Activated CD4-positive, alpha-beta T cell treated with anti-CD3 and anti-CD28 coated beads for 4 hours (primary cell): ENCODE results near the gene PRKG1.
"Not testable (repeated sequence)": the region's sequence is repeated elsewhere in the genome, so short reads cannot be mapped to it uniquely, and the experiment has no call there.

Experiments
- DNase-seq, 2 donors: peaks; one replicate each; pipeline ENCODE4 v3.0.0-alpha.2; 2020

PRKG1 gene

DNA sequence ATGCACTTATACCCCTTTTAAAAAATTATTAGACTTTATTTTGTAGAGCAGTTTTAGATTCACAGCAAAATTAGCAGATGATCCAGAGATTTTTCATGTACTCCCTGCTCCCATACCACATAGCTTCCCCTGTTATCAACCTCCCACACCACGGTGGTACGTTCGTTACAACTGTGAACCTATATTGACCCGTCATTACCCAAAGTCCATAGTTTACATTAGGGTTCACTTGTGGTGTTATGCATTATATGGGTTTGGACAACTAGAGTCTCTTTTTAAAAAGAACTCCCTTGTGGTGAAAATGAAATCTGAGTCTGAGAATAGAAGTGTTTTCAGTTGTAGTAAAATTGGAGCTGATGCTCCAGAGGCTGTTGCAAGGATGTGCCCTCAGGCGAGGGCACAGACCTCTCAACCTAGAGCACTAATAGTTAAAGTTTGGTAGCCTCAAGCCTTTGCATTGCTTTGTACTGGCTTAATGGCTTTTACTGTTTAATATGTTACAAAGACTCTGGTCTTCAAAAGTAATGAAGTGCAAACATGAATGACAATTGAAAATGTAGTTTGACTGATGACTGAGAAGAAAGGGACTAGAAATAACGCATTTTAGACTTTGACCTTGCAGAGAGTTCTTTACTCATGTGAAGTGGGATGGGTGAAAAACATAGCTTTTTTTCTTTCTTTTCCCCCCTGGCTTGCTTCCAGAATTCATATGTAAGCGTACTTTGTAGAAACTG lies 655.7 kb downstream of the PRKG1 start:
- DNase-seq: no peak

DNA sequence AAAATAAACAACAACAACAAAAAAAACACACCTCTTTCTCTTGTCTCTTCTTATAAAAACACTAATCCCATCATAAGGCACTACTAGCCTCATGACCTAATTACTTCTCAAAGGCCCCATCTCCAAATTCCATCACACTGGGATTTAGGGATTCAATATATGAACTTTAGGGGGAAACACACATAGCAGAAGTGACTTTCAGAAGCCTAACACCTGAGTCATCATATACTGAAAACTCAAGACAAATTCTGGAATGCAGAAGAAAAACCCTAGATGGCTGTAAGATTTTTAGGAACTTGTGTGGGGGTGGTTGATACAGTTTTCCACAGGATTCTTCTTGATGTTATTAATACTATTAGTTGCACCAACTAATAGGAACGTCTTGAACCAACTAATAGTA lies 658.8 kb downstream of the PRKG1 start:
- DNase-seq: no peak

DNA sequence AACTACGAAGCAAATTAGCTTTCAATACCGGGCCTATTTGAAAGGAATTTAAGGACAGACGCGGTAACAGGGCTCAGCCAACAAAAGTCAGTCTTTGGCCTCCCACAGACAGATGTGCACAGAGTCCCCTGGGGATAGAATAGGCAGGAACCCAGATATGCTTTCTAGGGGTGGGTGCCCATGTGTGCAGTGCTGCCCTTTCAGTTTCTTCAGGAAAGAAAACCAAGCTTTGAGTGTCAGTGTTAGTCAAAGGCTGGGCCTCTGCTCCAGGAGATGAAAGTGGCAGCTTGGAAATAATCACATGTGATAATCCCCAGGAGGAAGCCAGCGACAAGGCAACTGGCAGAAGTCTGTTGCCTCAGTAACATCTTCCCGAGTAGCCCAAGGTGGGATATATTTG lies 668.9 kb downstream of the PRKG1 start:
- DNase-seq: no peak

DNA sequence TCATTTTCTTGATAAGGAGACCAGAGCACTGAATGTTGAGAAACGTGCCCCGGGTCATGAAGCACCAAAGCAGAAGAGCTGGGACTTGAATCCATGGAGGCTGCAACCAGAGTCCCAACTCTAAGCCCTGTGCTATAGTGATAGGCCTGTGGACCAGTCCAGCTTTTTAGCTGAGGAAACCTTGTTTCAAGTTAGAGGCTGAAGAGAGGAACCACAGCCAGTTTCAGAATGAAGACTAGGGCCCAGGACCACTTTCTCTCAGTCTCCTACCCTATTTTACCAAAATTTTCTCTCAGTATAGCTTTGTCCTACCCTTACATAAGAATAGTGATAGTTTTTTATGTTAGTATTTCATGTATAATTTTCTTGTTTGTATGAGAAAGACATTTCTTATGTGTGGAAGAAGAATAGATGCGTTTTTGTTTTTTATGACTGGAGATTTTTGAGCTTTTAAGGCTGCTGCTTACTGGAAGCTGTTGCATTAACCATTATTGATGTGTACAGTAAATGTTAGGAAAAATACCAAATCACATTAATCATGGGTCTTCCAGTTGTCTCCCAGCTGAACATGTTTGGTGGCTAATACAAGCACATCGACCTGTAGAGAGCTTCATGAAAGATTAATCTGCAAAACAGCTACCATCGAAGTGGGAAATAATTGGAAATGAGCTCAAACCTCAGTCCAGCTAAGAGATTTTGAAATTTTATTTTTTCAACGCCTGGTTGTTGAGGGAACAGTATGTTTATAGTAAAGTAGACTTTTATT lies 670.1 kb downstream of the PRKG1 start:
- no peak for DNase-seq

DNA sequence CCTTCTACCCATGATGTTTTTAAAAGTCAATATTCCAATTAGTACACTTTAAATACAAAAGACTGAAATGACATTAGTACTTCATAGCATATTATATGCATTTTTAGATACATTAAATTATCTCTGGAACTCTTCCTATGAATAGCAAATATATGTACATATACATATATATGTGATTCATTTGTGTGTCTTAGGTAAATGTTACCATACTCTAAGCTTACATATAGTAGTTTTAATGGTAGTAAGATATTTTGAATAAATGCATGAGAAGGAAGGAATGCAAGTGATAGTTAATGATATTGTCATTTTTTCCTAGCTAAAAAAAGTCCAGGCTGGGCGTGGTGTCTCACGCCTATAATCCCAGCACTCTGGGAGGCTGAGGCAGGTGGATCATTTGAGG lies 671.1 kb downstream of the PRKG1 start:
- DNase-seq: no peak

DNA sequence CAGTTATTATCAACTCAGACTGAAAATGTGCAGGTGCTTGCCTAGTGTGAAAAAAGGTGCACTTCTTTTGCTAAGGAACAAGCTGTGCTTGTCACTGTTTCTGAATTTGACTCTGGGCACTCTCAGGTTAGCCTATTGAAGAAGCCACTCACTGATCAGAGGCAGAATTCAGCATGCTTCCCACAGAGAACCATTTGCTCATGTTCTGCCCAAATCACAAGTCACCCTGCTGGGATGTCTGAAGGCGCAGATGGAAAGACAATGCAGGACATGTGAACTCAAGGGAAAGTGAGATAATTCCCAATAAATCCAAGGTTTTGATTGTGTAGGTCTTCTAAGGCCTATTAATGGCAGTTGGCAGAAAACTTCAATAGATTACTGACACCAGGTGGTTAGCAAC lies 672.9 kb downstream of the PRKG1 start:
- no peak for DNase-seq

DNA sequence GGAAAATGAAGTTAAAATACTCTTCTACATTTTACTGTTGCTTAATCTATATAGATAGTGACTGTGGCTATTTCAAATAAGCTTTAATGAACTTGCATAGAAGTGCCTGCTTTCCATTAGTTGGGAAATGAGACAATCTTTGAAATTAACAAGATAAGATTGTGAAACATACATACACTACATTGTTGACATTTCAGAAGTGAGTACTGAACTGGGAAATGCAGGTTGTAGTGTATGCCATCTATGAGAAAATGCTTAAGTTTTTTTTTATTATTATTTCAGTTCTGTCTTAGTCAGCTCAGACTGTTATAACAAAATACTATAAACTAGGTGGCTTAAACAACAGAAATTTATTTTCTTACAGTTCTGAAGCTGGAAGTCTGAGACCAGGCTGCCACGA lies 674.7 kb downstream of the PRKG1 start:
- no peak for DNase-seq

DNA sequence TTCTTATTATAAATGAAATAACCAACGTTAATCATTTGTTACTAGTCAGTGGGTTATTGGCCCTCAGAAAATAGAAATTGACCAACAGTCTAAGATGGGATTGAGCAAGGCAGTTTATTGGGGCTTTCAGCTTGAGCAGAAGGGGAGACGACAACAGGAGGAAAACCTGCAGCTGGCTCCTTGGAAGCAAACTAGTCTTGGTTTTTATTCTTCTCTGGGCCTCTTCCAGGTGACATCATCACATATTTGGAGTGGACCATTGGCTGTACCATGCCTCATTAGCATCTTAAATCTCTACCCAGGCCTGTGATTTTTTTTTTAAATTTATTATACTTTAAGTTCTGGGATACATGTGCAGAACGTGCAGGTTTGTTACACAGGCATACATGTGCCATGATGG lies 684.1 kb downstream of the PRKG1 start:
- no peak for DNase-seq

DNA sequence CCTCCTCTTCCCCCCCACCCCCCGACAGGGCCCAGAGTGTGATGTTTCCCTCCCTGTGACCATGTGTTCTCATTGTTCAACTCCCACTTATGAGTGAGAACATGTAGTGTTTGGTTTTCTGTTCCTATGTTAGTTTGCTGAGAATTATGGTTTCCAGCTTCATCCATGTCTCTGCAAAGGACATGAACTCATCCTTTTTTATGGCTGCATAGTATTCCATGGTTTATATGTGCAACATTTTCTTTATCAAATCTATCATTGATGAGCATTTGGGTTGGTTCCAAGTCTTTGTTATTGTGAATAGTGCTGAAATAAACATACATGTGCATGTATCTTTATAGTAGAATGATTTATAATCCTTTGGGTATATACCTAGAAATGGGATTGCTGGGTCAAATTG lies 684.6 kb downstream of the PRKG1 start:
- not testable (repeated sequence) for DNase-seq

DNA sequence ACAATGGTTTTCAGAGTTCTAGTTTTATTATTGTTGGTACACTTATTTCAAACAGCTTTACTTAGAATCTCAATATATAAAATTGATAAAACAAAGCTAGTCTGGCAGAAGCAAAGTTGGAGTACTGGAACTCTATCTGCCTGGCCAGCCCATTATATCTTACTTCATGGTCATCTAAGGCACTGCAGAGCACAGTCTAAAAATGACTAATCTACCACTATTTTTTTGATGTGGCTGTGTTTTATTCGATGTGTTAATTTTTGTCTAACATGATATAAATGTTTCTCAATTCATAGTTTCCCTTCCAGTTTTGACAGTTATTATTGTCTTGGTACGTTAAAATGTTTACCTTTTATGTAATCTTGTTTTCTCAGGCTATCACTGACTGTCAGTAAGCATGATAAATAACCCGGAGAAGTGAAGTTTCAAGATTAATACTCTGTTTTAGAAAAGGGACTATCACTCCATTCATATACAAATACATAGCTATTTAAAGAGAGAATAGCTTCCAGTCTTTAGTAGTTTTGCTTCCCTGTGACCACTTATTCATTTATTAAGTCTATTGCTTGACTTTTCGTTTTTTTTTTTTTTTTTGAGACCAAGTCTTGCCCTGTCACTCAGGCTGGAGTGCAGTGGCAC lies 685.7 kb downstream of the PRKG1 start:
- DNase-seq: no peak

DNA sequence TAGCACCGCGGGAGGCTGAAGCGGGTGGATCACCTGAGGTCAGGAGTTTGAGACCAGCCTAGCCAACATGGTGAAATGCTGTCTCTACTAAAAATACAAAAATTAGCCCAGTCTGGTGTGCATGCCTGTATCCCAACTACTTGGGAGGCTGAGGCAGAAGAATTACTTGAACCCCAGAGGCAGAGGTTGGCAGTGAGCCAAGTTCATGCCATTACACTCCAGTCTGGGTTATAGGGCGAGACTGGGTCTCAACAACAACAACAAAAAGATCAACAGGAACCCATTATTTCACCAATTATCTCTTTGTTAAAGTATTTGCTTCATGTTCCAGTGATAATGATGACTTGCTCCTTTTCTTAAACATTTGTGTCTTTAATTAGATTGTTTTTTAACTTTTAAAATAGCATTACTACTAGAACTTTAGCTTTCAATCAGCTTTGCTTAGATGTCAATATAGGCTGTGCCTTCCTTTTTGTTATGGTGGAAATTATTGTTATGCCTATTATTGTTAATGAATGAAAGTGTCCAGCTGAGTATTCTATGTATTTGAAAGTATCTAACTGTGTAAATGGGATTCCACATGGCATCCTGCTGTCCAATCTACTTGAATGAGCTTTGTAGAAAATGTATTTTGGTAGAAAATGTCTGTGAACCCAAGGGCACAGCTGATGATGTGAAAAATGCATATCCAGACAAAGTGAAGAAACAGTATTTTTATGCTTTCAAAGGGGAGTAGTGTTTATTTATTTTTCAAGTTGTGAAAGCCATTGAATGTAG lies 686.8 kb downstream of the PRKG1 start:
- no peak for DNase-seq

DNA sequence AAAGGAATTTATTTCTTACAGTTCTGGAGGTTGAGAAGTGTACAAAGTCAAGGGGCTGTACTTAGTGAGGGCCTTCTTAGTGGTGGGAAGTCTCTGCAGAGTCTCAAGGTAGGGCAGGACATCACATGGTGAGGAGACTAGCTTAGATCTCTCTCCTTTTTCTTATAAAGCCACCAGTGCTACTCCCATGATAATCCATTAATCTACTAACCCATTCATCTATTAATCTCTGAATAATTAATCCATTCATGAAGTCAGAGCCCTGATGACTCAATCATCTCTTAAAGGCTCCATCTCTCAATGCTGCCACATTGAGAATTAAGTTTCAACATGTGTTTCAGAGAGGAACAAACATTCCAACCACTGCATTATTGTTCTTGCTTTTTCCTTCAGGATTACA lies 689.5 kb downstream of the PRKG1 start:
- DNase-seq: no peak

DNA sequence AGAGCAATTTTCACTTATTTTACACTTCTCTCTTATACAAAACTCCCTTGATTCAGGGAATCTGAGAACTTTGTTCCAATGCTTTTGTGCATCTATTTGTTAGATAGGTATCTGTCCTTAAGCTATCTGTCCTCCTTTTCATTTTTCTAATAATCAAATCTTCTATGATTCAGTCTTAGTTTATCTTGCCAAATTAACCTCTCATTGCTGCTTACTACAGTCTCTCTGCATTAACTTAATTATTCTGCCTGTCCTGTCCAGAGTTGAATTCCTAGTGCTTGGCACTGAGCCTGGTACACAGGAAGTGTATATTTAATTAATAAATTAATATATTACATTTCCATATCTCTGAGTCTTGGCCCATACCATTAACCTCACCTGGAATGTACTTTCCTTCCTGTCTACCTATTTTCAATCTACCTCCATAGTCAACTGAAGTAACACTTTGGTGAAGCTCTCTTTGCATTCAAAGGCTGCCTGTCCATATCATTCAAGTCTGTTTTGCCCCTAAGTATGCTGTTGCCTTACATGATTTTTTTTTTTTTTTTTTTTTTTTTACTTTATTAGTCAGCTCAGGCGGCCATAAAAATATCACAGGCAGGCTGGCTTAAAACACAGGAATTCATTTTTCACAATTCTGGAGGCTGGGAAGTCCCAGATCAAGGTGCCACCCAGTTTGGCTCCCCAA lies 691.1 kb downstream of the PRKG1 start:
- DNase-seq: no peak

DNA sequence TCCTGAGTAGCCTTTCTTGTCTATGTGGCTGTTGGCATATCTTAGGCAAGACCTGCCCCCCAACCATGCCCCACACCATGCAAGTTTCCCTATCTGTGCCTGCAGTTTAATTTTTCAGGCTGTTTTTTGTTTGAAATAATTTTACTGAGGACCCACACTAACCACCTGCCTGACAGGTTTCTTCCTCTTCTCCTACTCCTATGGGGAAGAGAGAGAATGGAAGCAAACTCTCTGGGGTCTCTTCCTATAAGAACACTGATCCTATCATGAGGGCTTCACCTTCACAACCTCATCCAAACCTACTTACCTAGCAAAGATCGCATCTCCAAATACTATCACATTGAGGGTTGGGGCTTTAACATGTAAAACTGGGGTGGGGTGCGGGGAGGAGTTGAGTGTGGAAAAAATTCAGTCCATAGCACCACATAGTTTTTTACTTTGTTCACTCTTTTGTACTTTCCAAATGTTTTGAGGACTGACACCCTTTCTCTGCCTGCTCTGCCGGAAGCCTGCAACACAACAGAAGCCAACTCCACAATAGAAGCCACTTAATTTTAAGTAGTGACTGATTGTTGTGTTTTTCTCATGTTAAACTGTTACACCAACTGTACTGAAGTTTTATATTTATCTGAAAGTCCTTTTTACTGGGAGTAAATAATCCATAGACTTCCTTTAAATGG lies 692.3 kb downstream of the PRKG1 start:
- DNase-seq: no peak

DNA sequence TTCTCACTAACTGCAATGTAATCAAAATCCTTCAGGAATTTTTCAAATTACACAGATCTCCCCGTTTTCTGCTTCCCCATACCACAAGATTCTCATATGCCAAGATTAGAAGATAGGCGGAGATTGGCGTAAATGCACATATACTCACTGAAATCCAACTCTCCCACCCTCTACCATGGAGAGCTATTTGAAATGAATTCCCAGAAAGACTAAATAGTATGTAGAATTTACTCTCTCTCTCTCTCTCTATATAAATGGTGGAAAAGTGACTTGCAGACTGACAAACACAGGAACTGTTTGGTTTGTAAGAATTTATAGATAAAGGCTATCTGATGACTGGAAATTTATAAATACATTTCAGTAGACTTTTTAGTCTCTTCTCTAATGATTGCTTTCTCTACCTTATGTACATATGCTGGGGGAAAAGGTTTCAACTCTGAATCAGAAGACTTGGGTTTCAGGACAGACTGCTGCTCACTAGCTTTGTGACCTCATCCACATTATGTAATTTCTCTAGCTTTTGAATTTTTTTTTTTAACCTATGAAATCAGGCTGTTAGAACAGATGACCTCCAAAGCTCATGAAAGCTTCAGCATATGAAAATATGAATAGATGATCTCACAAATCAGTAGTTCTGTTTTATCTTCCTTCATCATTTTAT lies 692.9 kb downstream of the PRKG1 start:
- no peak for DNase-seq

DNA sequence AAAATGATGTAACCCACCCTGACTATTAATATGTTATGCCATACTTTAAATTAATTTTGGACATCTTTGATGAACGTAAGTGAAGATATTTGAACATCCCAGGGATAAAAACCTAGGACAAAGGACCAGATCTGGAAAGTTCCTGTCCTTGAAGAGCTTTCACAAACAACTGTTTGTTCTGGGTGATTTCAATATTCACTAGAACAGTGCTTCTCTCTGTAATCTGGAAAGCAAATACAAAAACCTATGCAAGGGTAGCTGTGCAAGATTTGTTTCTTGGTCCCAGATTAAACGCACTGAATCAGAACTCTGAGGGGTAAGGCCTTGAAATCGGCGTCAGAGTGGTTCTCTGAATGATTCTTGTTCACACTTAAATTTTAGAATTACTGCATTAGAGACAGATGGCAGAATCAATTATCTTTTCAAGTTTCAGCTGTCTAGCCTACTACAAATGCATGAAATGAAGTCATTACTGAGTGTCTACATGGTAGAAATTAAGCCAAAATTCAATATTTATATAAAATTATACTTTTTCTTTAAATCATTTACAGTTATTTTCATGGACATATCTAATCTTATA lies 694.7 kb downstream of the PRKG1 start:
- DNase-seq: no peak

DNA sequence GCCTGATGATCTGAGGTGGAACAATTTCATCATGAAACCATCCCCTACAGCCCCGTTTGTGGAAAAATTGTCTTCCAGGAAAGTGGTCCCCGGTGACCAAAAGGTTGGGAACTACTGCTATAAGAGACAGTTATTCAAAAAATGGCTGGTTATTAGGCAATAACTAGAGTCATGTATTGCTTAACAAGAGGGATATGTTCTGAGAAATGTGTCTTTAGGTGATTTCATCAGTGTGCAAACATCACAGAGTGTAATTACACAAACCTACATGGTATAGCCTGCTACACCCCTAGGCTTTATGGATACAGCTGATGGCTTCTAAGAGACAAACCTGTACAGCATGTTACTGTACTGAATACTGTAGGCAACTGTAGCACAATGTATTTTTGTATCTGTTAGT lies 696.4 kb downstream of the PRKG1 start:
- no peak for DNase-seq

DNA sequence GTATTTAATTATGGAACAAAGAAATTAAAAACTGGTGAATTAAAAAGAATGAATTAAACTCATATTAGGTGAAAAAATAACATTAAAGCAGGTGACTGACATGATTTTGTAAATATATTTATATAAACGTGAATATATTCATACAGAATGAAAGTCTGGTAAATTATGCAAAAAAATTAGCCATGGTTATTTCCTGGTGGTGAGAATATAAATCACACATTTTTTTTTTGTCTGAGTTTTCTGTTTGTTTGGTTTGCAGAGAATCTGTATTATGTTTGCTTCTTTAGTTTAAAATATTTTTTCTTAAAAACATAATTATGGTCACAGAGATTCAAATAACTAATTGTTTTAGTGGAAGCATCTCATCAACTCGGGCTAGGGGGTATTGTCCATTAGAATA lies 698.1 kb downstream of the PRKG1 start:
- no peak for DNase-seq

DNA sequence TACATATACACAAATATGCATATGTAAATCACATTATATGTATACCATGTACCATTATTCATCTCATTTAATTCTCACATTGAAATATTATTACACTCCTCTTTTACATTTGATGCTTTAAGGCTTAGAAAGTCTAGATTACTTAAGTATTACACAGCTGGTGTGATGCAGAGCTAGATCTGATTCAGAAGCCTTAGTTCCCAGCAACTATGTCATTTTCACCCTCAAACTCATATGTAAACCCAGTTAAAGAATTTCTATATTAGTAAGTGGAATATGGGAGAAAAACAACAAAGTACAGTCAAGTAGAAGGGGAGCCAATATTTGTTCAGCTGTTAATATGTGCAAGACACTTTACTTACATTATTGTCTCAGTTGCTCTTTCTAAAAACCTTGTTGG lies 699.4 kb downstream of the PRKG1 start:
- no peak for DNase-seq

DNA sequence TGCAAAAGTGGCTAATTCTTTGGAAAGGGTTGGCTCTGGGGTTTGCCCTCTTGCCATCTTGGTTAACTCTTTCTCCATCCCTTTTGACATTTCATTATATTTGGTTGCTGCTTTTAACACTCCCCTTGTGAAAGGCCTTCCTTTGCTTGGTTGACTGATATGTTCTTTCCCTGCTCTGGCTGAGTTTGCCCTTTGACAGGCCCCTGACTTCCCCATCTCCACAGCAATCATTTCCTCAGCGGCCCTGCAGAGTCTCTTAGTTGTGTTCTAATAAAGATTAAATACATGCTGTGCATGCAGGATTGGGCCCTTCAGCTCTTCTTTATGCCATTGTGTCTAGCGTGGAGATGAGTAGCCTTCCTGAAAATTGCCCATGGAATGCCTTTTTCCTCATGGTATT lies 709.7 kb downstream of the PRKG1 start:
- no peak for DNase-seq

DNA sequence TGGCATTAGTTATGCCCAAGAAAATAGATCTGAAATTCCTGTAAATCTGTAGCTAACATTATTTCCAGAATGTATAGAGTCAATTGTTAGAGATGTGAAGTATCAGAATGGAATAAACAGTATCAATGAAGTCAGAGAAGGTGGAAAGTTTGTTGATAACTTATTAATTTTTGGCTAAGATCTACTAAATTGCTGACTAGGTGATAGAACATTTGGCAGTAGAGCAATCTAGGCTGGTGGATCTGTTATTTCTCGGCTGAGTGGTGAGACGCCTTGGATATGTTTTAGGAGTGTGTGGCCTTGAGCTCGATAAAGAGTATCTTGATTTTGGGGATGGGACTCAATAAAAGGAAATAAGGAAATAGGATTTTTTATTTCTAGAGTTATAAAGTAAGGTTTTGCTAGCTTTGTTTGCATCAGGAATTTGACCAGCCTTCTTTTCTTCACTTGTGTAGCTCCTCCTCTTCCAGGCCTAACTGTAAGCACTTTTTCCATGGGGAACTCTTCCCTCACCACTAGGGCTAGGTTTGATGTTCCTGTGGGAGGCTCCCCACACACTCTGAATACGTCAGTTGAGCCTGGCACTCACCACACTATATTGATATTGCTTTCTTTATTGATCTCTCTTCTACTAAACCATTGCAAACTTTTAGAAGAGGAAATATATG lies 711.9 kb downstream of the PRKG1 start:
- no peak for DNase-seq
